Keratinocyte (primary cell): ENCODE results near the gene RAB11FIP5.

ENCODE experiments used
- CTCF ChIP-seq, 3 experiments: IDR thresholded peaks in 1 of 3; conservative IDR thresholded peaks in 1 of 3; optimal IDR thresholded peaks in 1 of 3; 2 replicates in 2 of 3; 3 replicates in 1 of 3; pipeline versions ENCODE3 to v1.5.1; 2011; ENCODE audit warnings: low read length in 3 of 3, mild to moderate bottlenecking in 3 of 3, moderate library complexity in 2 of 3, control low read depth in 1 of 3, inconsistent platforms in 1 of 3; ENCODE audit not compliant: insufficient read depth in 2 of 3; ENCODE audit errors: extremely low read depth in 1 of 3
- EZH2 ChIP-seq: IDR thresholded peaks from one replicate; pipeline ENCODE4 v1.6.1; 2012; ENCODE audit warnings: inconsistent platforms, mild to moderate bottlenecking, low read length, moderate library complexity

- no peak for TF ChIP-seq EZH2
- TF ChIP-seq CTCF (optimal IDR thresholded peaks at IDR 0.05 in 1 of 3, IDR thresholded peaks at IDR 0.05 in 1 of 3, conservative IDR thresholded peaks at IDR 0.05 in 1 of 3; ENCODE audit: extremely low read depth in 1 of 3, insufficient read depth in 2 of 3, low read length in 3 of 3): no peak
These were observed 30.2 kb upstream of the RAB11FIP5 start for GRCh38 chr2:73142937-73143336.
